ENCODE measurements around the gene TBCE. TPM values are rescaled to one million over a fixed set of nuclear protein-coding genes. Genes with fewer than 3 reads are reported as not detected.

The TBCE gene
- total RNA-seq, 1 experiment from 2014 or later = 45.6 TPM

GRCh38 chr1:235341334-235341733 is 25.9 kb upstream of the TBCE start:
- intact Hi-C loops (cut with micrococcal nuclease) = no loop called here
- H3K4me3 Mint-ChIP-seq (ENCODE audit: unreplicated experiment) = no peak overlapping the region
- BruUV-seq (replicated peaks) = no TSS peak
- ChIA-PET POLR2A (interaction anchor here (0.5 to 7.2 kb wide), 8 partner anchors 11 to 842 kb away, joined by 3 to 72 read pairs (median 5); partner anchors contain the start of genes ARID4B, B3GALNT2, GGPS1 and TBCE), CTCF (interaction anchor here (0.8 to 2.1 kb wide), 3 partner anchors 11 to 76 kb away, joined by 3 to 14 read pairs (median 5); no protein-coding TSS in a partner anchor)
- no peaks in the 10 kb centered on the region for H3K9me3 Mint-ChIP-seq (ENCODE audit: unreplicated experiment)
- no peaks in the 10 kb centered on the region for H3K27me3 Mint-ChIP-seq (ENCODE audit: insufficient read depth, unreplicated experiment)
- H3K27ac Mint-ChIP-seq (ENCODE audit: low read depth, unreplicated experiment) = no peak overlapping the region
- H3K4me1 Mint-ChIP-seq (ENCODE audit: insufficient read depth, unreplicated experiment) = peaks cover 6% of the 10 kb centered on the region
- H3K36me3 Mint-ChIP-seq (ENCODE audit: insufficient read depth, unreplicated experiment) = peaks cover 66% of the 10 kb centered on the region
- TF ChIP-seq CTCF (IDR thresholded peaks at IDR 0.05; ENCODE audit: unreplicated experiment) = no peak
- no peak for DNase-seq (ENCODE audit: unreplicated experiment)

GRCh38 chr1:235342039-235342438 is 25.2 kb upstream of the TBCE start:
- Mint-ChIP-seq H3K27ac (ENCODE audit: low read depth, unreplicated experiment) (no peak overlapping the region), H3K4me1 (ENCODE audit: insufficient read depth, unreplicated experiment) (no peaks in the 10 kb centered on the region), H3K27me3 (ENCODE audit: insufficient read depth, unreplicated experiment) (no peaks in the 10 kb centered on the region), H3K36me3 (ENCODE audit: insufficient read depth, unreplicated experiment) (peaks cover 64% of the 10 kb centered on the region), H3K4me3 (ENCODE audit: unreplicated experiment) (no peak overlapping the region), H3K9me3 (ENCODE audit: unreplicated experiment) (no peaks in the 10 kb centered on the region)
- no peak for DNase-seq (ENCODE audit: unreplicated experiment)
- POLR2A ChIA-PET = interaction anchor here (1.0 to 7.2 kb wide), 6 partner anchors 12 to 75 kb away, joined by 3 to 72 read pairs (median 4); partner anchors contain the start of genes ARID4B, GGPS1 and TBCE
- intact Hi-C loops (cut with micrococcal nuclease) = no loop called here
- CTCF ChIA-PET = interaction anchor here (0.6 to 1.8 kb wide), 9 partner anchors 13 to 75 kb away, joined by 3 to 9 read pairs (median 4); partner anchors contain the start of gene GGPS1
- BruUV-seq (replicated peaks) = TSS peak; percentile 46
- TF ChIP-seq CTCF (IDR thresholded peaks at IDR 0.05; ENCODE audit: unreplicated experiment) = no peak

GRCh38 chr1:235342471-235342870 is 24.8 kb upstream of the TBCE start:
- no peak for DNase-seq (ENCODE audit: unreplicated experiment)
- H3K4me3 Mint-ChIP-seq (ENCODE audit: unreplicated experiment) = no peak overlapping the region
- no peak overlapping the region for H3K27ac Mint-ChIP-seq (ENCODE audit: low read depth, unreplicated experiment)
- POLR2A ChIA-PET = interaction anchor here (0.6 to 7.2 kb wide), 8 partner anchors 12 to 75 kb away, joined by 3 to 72 read pairs (median 4); partner anchors contain the start of genes ARID4B, GGPS1 and TBCE
- TF ChIP-seq CTCF (IDR thresholded peaks at IDR 0.05; ENCODE audit: unreplicated experiment) = no peak
- CTCF ChIA-PET = interaction anchor here (0.6 to 1.8 kb wide), 9 partner anchors 13 to 74 kb away, joined by 3 to 9 read pairs (median 4); partner anchors contain the start of gene GGPS1
- H3K27me3 Mint-ChIP-seq (ENCODE audit: insufficient read depth, unreplicated experiment) = no peaks in the 10 kb centered on the region
- no peaks in the 10 kb centered on the region for H3K9me3 Mint-ChIP-seq (ENCODE audit: unreplicated experiment)
- no TSS peak for BruUV-seq (replicated peaks)
- H3K4me1 Mint-ChIP-seq (ENCODE audit: insufficient read depth, unreplicated experiment) = no peaks in the 10 kb centered on the region
- intact Hi-C loops (cut with micrococcal nuclease) = no loop called here
- peaks cover 61% of the 10 kb centered on the region for H3K36me3 Mint-ChIP-seq (ENCODE audit: insufficient read depth, unreplicated experiment)

- ChIA-PET POLR2A (interaction anchor here (7.2 kb wide), 1 partner anchor 14 kb away, joined by 72 read pairs; the partner anchor contains the start of genes ARID4B and GGPS1), CTCF (interaction anchor here (0.5 to 1.8 kb wide), 3 partner anchors 12 to 747 kb away, joined by 4 to 6 read pairs (median 4); partner anchors contain the start of gene GGPS1)
- no peak for DNase-seq (ENCODE audit: unreplicated experiment)
- intact Hi-C loops (cut with micrococcal nuclease) = no loop called here
- BruUV-seq (replicated peaks) = no TSS peak
- Mint-ChIP-seq H3K27me3 (ENCODE audit: insufficient read depth, unreplicated experiment) (no peaks in the 10 kb centered on the region), H3K36me3 (ENCODE audit: insufficient read depth, unreplicated experiment) (peaks cover 49% of the 10 kb centered on the region), H3K4me1 (ENCODE audit: insufficient read depth, unreplicated experiment) (no peaks in the 10 kb centered on the region), H3K9me3 (ENCODE audit: unreplicated experiment) (no peaks in the 10 kb centered on the region), H3K4me3 (ENCODE audit: unreplicated experiment) (no peak overlapping the region), H3K27ac (ENCODE audit: low read depth, unreplicated experiment) (no peak overlapping the region)
- no peak for TF ChIP-seq CTCF (IDR thresholded peaks at IDR 0.05; ENCODE audit: unreplicated experiment)
Measured at GRCh38 chr1:235343726-235344125, 23.5 kb upstream of the TBCE start.

All from MCF 10A (cell line).